ENCODE data around the gene PIK3C2G.

DNA sequence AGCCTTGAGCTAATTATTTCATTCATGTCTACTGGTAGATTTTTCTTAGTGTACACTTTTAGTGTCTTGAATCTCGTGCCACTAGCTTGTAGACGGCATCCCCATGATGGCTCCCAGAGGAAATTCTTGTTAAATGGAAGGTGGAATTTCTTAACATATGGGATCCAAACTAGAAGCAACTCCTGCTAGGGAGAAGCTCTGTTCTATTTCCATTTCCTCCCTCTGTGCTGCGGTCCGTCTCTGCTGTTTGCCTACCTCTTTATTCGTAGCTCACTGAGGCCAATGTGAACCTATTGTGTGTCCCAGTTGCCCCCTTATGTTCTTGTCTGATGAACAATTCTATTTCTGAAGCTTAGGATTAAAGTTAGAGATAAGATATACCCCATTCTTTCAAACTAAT is 588 bp downstream of the PIK3C2G start:
- TF ChIP-seq FOXM1 (IDR thresholded peaks at IDR 0.05; ENCODE audit: borderline replicate concordance) (no peak), NFRKB (IDR thresholded peaks at IDR 0.05) (no peak), TARDBP (IDR thresholded peaks at IDR 0.05) (no peak), SP1 (IDR thresholded peaks at IDR 0.05) (no peak), SUZ12 (IDR thresholded peaks at IDR 0.05) (no peak), FOXA1 (IDR thresholded peaks at IDR 0.05) (no peak), L3MBTL2 (conservative IDR thresholded peaks at IDR 0.05) (no peak), FOXK2 (IDR thresholded peaks at IDR 0.05) (no peak), BHLHE40 (IDR thresholded peaks at IDR 0.05; ENCODE audit: borderline replicate concordance) (no peak), ARNT (IDR thresholded peaks at IDR 0.05) (no peak), ZNF384 (IDR thresholded peaks at IDR 0.05) (no peak), CTBP1 (IDR thresholded peaks at IDR 0.05; ENCODE audit: borderline replicate concordance) (no peak), HDGF (IDR thresholded peaks at IDR 0.05; ENCODE audit: borderline replicate concordance) (no peak)
- TF ChIP-seq, protein P1, sequence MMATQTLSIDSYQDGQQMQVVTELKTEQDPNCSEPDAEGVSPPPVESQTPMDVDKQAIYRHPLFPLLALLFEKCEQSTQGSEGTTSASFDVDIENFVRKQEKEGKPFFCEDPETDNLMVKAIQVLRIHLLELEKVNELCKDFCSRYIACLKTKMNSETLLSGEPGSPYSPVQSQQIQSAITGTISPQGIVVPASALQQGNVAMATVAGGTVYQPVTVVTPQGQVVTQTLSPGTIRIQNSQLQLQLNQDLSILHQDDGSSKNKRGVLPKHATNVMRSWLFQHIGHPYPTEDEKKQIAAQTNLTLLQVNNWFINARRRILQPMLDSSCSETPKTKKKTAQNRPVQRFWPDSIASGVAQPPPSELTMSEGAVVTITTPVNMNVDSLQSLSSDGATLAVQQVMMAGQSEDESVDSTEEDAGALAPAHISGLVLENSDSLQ (IDR thresholded peaks at IDR 0.05), result no peak

All from HEK293T (cell line).